GM12874 (cell line): Measurements from ENCODE around the gene RPL26.

ENCODE experiments used
- TF ChIP-seq, protein P1 (sequence below): IDR thresholded peaks from 2 replicates; pipeline ENCODE4 v1.5.1; 2011; ENCODE audit warnings: low read depth, mild to moderate bottlenecking, control low read depth, low read length, moderate library complexity; ENCODE audit not compliant: insufficient read depth

The RPL26 gene

DNA sequence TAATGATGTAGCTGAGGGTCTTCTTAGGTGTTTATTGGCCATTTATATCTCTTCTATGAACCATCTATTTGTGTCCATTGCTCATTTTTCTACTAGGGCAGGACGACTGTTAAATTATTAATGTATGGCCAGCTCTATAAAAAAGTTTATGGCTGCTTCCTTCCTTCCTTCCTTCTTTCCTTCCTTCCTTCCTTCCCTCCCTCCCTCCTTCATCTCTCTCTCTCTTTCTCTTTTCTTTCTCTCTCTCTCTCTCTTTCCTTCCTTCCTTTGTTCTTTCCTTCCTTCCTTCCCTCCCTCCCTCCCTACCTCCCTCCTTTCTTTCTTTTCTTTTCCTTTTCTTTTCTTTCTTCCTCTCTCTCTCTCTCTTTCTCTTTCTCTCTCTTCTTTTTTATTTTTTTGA, 35.5 kb upstream of the RPL26 start:
- TF ChIP-seq, protein P1, sequence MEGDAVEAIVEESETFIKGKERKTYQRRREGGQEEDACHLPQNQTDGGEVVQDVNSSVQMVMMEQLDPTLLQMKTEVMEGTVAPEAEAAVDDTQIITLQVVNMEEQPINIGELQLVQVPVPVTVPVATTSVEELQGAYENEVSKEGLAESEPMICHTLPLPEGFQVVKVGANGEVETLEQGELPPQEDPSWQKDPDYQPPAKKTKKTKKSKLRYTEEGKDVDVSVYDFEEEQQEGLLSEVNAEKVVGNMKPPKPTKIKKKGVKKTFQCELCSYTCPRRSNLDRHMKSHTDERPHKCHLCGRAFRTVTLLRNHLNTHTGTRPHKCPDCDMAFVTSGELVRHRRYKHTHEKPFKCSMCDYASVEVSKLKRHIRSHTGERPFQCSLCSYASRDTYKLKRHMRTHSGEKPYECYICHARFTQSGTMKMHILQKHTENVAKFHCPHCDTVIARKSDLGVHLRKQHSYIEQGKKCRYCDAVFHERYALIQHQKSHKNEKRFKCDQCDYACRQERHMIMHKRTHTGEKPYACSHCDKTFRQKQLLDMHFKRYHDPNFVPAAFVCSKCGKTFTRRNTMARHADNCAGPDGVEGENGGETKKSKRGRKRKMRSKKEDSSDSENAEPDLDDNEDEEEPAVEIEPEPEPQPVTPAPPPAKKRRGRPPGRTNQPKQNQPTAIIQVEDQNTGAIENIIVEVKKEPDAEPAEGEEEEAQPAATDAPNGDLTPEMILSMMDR = no peak

- TF ChIP-seq, protein P1 = no peak
These were observed 34.8 kb upstream of the RPL26 start for GRCh38 chr17:8417806-8418205.

DNA sequence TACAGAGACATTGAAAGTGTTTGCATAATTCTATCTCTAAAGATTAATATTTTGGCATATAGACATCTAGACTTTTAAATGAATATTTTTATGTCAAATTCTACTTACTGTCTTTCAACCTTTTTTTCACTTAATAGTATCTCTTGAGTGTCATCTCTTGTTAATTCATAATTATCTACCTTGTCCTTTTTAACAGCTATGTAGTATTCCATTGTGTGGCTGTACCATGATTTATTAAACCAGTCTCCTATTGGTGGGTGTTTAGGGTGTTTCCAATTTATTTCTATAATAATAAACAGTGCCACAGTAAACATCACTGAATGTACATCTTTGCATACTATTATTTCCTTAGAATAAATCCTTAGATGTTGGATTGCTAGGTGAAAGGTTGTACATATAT, 30.9 kb upstream of the RPL26 start:
- TF ChIP-seq, protein P1 = no peak

DNA sequence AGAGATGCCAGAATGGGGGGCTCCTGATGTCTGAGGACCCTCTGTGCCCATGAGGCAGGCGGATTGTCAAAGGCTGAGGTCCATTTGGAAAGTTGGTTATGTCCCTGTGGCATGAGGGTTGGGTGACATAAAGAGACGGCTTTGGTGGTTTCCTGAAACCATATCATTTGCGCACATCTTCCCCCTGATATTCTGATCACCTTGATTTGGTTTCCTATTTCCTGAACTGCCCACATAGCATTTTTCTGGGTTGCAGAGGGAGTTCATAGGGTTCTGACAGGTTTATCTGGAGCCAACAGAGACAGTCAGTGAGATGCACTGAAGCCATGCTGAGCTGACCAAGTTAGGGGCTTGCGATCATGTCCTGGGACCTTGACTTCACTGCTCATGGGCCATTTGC, 30.3 kb upstream of the RPL26 start:
- TF ChIP-seq, protein P1 = no peak

- TF ChIP-seq, protein P1 = no peak
These were observed 29.1 kb upstream of the RPL26 start for GRCh38 chr17:8412089-8412488.

DNA sequence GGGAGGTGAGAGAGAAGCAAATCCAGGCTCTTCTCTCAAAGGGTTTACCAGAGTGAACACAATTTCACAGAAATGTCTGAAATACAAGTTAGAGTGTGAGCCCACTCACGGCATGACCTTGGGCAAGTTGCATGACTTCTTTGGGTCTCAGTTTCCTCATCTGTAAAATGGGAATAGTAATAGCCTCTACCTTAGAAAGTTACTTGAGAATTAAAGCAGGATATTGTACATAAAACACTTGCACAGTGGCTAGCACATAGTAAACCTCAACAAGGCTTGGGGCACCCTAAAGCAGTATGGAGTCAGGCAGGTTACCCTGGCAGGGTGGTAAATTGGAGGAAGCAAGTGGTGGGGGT, 27.9 kb upstream of the RPL26 start:
- TF ChIP-seq, protein P1 = no peak

- TF ChIP-seq, protein P1 = peak; percentile 87
These were observed 27.2 kb upstream of the RPL26 start for GRCh38 chr17:8409966-8410882.
